ENCODE data around the gene MAT2A. TPM values are rescaled to one million over a fixed set of nuclear protein-coding genes. Genes with fewer than 3 reads are reported as not detected.

Gene MAT2A
- total and polyA plus RNA-seq, 2 of the 8 experiments (the other 6 are each of a cell fraction or from before 2014, with no cell fraction given) = 255 to 307 TPM

DNA sequence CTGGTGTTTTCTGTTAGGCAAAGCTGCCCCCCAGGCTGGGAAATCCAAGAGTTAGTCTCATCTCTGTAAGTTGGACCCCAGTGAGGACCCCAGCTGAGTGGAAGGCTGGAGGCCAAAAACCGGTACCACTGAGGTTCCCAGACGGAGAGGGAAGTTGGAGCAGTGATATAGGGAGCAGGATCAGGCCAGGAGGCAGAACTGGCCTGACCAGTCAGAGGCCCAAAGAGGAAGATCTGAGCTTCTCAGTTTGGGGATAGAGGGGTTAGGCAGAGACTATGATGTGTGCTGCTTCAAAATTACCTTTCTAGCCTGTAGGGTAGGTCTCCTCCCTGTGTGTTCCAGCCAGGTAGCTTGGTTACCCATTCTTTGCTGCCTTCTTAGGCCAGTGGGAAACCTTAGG is 52.0 kb downstream of the MAT2A start:
- Histone ChIP-seq H3K23me2 (ENCODE audit: low read depth, low read length) (peaks cover 8% of the 10 kb centered on the region; the same call in 1 of the 2 replicates), H3K14ac (ENCODE audit: insufficient read length) (no peak overlapping the region), H2BK5ac (ENCODE audit: low read depth, low read length) (no peak overlapping the region), H4K8ac (ENCODE audit: extremely low read depth, insufficient read depth, low read length) (no peak overlapping the region), H3K9ac (replicated peaks in 1 of 4; ENCODE audit: extremely low read depth in 1 of 4, low read depth in 3 of 4, low read length in 3 of 4) (no peak overlapping the region), H3K4me2 (ENCODE audit: insufficient read depth in 1 of 2, low read depth in 2 of 2, low read length in 2 of 2) (no peak overlapping the region), H4K91ac (replicated peaks; ENCODE audit: insufficient read length, low read length) (no peak overlapping the region), H3K27ac (ENCODE audit: low read depth, low read length) (no peak overlapping the region), H3K56ac (replicated peaks; ENCODE audit: insufficient read length, low read depth, low read length) (no peak overlapping the region), H2BK120ac (replicated peaks; ENCODE audit: low read depth, low read length) (no peak overlapping the region), H2BK15ac (ENCODE audit: low read length) (no peak overlapping the region), H3K9me3 (ENCODE audit: insufficient read depth in 2 of 2, low read depth in 1 of 2, low read length in 1 of 2) (no peaks in the 10 kb centered on the region), H2AK5ac (ENCODE audit: low read depth, low read length) (no peak overlapping the region), H2BK12ac (ENCODE audit: low read depth, low read length) (no peak overlapping the region), H3K4ac (replicated peaks; ENCODE audit: insufficient read length, low read depth, low read length) (no peak overlapping the region), H3K4me1 (replicated peaks in 1 of 4; ENCODE audit: control insufficient read depth in 3 of 4, insufficient read depth in 4 of 4, low read length in 3 of 4) (peaks cover 0 to 6% (median 2%) of the 10 kb centered on the region in 4 experiments; a peak in 4 of 7 replicates), H4K5ac (ENCODE audit: insufficient read length, low read depth, low read length) (no peak overlapping the region), H3K4me3 (ENCODE audit: extremely low read depth in 1 of 4, insufficient read depth in 2 of 4, low read depth in 3 of 4, low read length in 4 of 4) (no peak overlapping the region), H3K36me3 (ENCODE audit: control insufficient read depth in 2 of 4, insufficient read depth in 4 of 4, low read length in 3 of 4) (no peaks in the 10 kb centered on the region), H3K27me3 (replicated peaks in 1 of 4; ENCODE audit: control insufficient read depth in 3 of 4, extremely low read depth in 1 of 4, insufficient read depth in 3 of 4, low read length in 3 of 4) (peaks cover 0 to 5% (median 0%) of the 10 kb centered on the region in 4 experiments; a peak in 2 of 7 replicates), H3K79me2 (ENCODE audit: control insufficient read depth in 1 of 2, insufficient read depth in 2 of 2, low read length in 2 of 2) (peaks cover 0 to 4% of the 10 kb centered on the region in 2 experiments; a peak in 2 of 4 replicates), H3K79me1 (ENCODE audit: low read depth, low read length) (no peaks in the 10 kb centered on the region), H3K18ac (ENCODE audit: extremely low read depth, low read length) (no peak overlapping the region), H2AFZ (ENCODE audit: low read length) (no peak overlapping the region), H3K23ac (ENCODE audit: insufficient read length) (no peak overlapping the region), H4K20me1 (replicated peaks in 1 of 2; ENCODE audit: control insufficient read depth in 1 of 2, insufficient read depth in 2 of 2, low read length in 2 of 2) (no peaks in the 10 kb centered on the region), H2BK20ac (ENCODE audit: low read length) (no peak overlapping the region)
- CTCF ChIA-PET (ENCODE audit: partially characterized antibody) = interaction anchor here (0.7 to 1.9 kb wide), 5 partner anchors 9 to 52 kb away, joined by 3 to 7 read pairs (median 4); partner anchors contain the start of genes MAT2A and VAMP8
- FAIRE-seq (no peak), DNase-seq (ENCODE audit: low read depth in 1 of 2, low spot score in 2 of 2) (no peak)
- 82% methylated on average over 2 of the region's 2 CpGs; no CpG with 5 or more reads in 1 of the 2 experiments for WGBS, 2 experiments (ENCODE audit: extremely low coverage in 1 of 2, insufficient coverage in 1 of 2, insufficient read length in 1 of 2, insufficient replicate concordance in 2 of 2, low coverage in 1 of 2, low lambda C conversion rate in 2 of 2, missing lambda C conversion rate in 1 of 2)
- TF ChIP-seq POLR2AphosphoS5 (IDR thresholded peaks at IDR 0.05; ENCODE audit: low read depth, low read length) (no peak), KDM1A (IDR thresholded peaks at IDR 0.05; ENCODE audit: borderline replicate concordance, low read length) (no peak), NRF1 (IDR thresholded peaks at IDR 0.05; ENCODE audit: low read depth, low read length) (no peak), CEBPB (IDR thresholded peaks at IDR 0.05; ENCODE audit: low read depth, low read length) (no peak), ZNF274 (IDR thresholded peaks at IDR 0.05; ENCODE audit: borderline replicate concordance, extremely low read depth, low read length) (no peak), BRCA1 (IDR thresholded peaks at IDR 0.05; ENCODE audit: low read depth, low read length) (no peak)
- TF ChIP-seq, protein P1, sequence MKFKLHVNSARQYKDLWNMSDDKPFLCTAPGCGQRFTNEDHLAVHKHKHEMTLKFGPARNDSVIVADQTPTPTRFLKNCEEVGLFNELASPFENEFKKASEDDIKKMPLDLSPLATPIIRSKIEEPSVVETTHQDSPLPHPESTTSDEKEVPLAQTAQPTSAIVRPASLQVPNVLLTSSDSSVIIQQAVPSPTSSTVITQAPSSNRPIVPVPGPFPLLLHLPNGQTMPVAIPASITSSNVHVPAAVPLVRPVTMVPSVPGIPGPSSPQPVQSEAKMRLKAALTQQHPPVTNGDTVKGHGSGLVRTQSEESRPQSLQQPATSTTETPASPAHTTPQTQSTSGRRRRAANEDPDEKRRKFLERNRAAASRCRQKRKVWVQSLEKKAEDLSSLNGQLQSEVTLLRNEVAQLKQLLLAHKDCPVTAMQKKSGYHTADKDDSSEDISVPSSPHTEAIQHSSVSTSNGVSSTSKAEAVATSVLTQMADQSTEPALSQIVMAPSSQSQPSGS (IDR thresholded peaks at IDR 0.05; ENCODE audit: low read length) = no peak
- POLR2A ChIA-PET (ENCODE audit: partially characterized antibody) = interaction anchor here (0.8 to 2.3 kb wide), 10 partner anchors 11 to 277 kb away, joined by 3 to 8 read pairs (median 4); partner anchors contain the start of genes C2orf68, TMEM150A, USP39 and VAMP8

Data from H1 (cell line).